H1 (cell line): Measurements from ENCODE around the gene CAV1. TPM values are rescaled to one million over a fixed set of nuclear protein-coding genes. Genes with fewer than 3 reads are reported as not detected.

Experiments used
- CTCF ChIA-PET: fragments of 300-600 bp; sonication (Branson Sonifier 250); formaldehyde crosslinking; loops from one replicate; lab custom pipeline; 2021; ENCODE audit not compliant: partially characterized antibody; lab: Charles Lee
- POLR2A ChIA-PET: fragments of 300-600 bp; sonication (Branson Sonifier 250); formaldehyde crosslinking; loops from one replicate; lab custom pipeline; 2021; ENCODE audit warnings: inconsistent platforms; ENCODE audit not compliant: partially characterized antibody; lab: Charles Lee
- DNase-seq, 2 experiments: peaks; one replicate each; pipeline versions ENCODE4 v3.0.0 to v3.0.0-alpha.2; 2010 to 2022; ENCODE audit warnings: low spot score in 2 of 2, low read depth in 1 of 2, mixed read lengths in 1 of 2
- FAIRE-seq: peaks from 2 replicates; lab custom pipeline; 2011; peaks lifted over from hg19 to GRCh38; lab: Jason Lieb, UNC
- H2AFZ ChIP-seq: 2 replicates; pipeline ENCODE4 v1.8.1; 2012; ENCODE audit warnings: low read length, inconsistent platforms
- H2AK5ac ChIP-seq: 2 replicates; pipeline ENCODE4 v1.6.1; 2013; ENCODE audit warnings: low read depth, low read length
- H2BK120ac ChIP-seq: replicated peaks from 2 replicates; pipeline ENCODE3; 2013; ENCODE audit warnings: low read depth, low read length, inconsistent platforms
- H2BK12ac ChIP-seq: 2 replicates; pipeline ENCODE4 v1.6.1; 2013; ENCODE audit warnings: low read depth, low read length
- H2BK15ac ChIP-seq: 2 replicates; pipeline ENCODE4 v1.6.1; 2013; ENCODE audit warnings: low read length
- H2BK20ac ChIP-seq: 2 replicates; pipeline ENCODE4 v1.6.1; 2013; ENCODE audit warnings: low read length
- H2BK5ac ChIP-seq: 2 replicates; pipeline ENCODE4 v1.6.1; 2013; ENCODE audit warnings: low read depth, low read length
- H3K14ac ChIP-seq: 2 replicates; pipeline ENCODE4 v1.6.1; 2013; ENCODE audit warnings: inconsistent platforms; ENCODE audit not compliant: insufficient read length
- H3K18ac ChIP-seq: 2 replicates; pipeline ENCODE4 v1.6.1; 2013; ENCODE audit warnings: low read length; ENCODE audit errors: extremely low read depth
- H3K23ac ChIP-seq: 2 replicates; pipeline ENCODE4 v1.6.1; 2013; ENCODE audit warnings: inconsistent platforms; ENCODE audit not compliant: insufficient read length
- H3K23me2 ChIP-seq: 2 replicates; pipeline ENCODE4 v1.6.1; 2013; ENCODE audit warnings: low read depth, low read length
- H3K27ac ChIP-seq: 2 replicates; pipeline ENCODE4 v1.6.1; 2011; ENCODE audit warnings: low read depth, low read length, inconsistent platforms
- H3K27me3 ChIP-seq, 4 experiments: replicated peaks in 1 of 4; 1 replicate in 1 of 4; 2 replicates in 3 of 4; pipeline versions ENCODE4 v1.6.1 to v1.8.1; 2011 to 2013; ENCODE audit warnings: low read length in 3 of 4, mild to moderate bottlenecking in 3 of 4, inconsistent platforms in 2 of 4, mixed read lengths in 2 of 4, moderate library complexity in 1 of 4; ENCODE audit not compliant: control insufficient read depth in 3 of 4, insufficient read depth in 3 of 4; ENCODE audit errors: extremely low read depth in 1 of 4
- H3K36me3 ChIP-seq, 4 experiments: 2 replicates each; pipeline versions ENCODE4 v1.6.1 to v1.8.1; 2011 to 2013; ENCODE audit warnings: mild to moderate bottlenecking in 4 of 4, low read length in 3 of 4, moderate library complexity in 2 of 4, control low read depth in 1 of 4, inconsistent platforms in 1 of 4; ENCODE audit not compliant: insufficient read depth in 4 of 4, control insufficient read depth in 2 of 4
- H3K4ac ChIP-seq: replicated peaks from 2 replicates; pipeline ENCODE3; 2013; ENCODE audit warnings: low read length, low read depth, mixed read lengths, inconsistent platforms; ENCODE audit not compliant: insufficient read length
- H3K4me1 ChIP-seq, 4 experiments: replicated peaks in 1 of 4; 1 replicate in 1 of 4; 2 replicates in 3 of 4; pipeline versions ENCODE4 v1.6.1 to v1.8.1; 2011 to 2013; ENCODE audit warnings: low read length in 3 of 4, inconsistent platforms in 2 of 4, mixed read lengths in 1 of 4; ENCODE audit not compliant: insufficient read depth in 4 of 4, control insufficient read depth in 3 of 4
- H3K4me2 ChIP-seq, 2 experiments: 2 replicates each; pipeline versions ENCODE4 v1.6.1 to v1.8.1; 2011 to 2013; ENCODE audit warnings: low read depth in 2 of 2, low read length in 2 of 2, control low read depth in 1 of 2, inconsistent platforms in 1 of 2, mild to moderate bottlenecking in 1 of 2; ENCODE audit not compliant: insufficient read depth in 1 of 2
- H3K4me3 ChIP-seq, 4 experiments: fragments of 200-600, 300-600 bp in 1 of 4; sonication (generic), shearing (Covaris generic), sonication (Bioruptor Twin) in 1 of 4; 2 replicates each; pipeline versions ENCODE4 v1.5.1 to v1.8.1; 2011 to 2016; ENCODE audit warnings: low read length in 4 of 4, low read depth in 3 of 4, control low read depth in 2 of 4, inconsistent platforms in 2 of 4, mild to moderate bottlenecking in 2 of 4, mixed read lengths in 1 of 4, moderate library complexity in 1 of 4; ENCODE audit not compliant: insufficient read depth in 2 of 4; ENCODE audit errors: extremely low read depth in 1 of 4
- H3K56ac ChIP-seq: replicated peaks from 2 replicates; pipeline ENCODE3; 2013; ENCODE audit warnings: low read depth, mild to moderate bottlenecking, mixed read lengths, low read length, inconsistent platforms; ENCODE audit not compliant: insufficient read length
- H3K79me1 ChIP-seq: 2 replicates; pipeline ENCODE4 v1.6.1; 2013; ENCODE audit warnings: low read depth, low read length, control low read depth
- H3K79me2 ChIP-seq, 2 experiments: 2 replicates each; pipeline versions ENCODE4 v1.6.1 to v1.8.1; 2012 to 2013; ENCODE audit warnings: low read length in 2 of 2, mild to moderate bottlenecking in 2 of 2, inconsistent platforms in 1 of 2; ENCODE audit not compliant: insufficient read depth in 2 of 2, control insufficient read depth in 1 of 2
- H3K9ac ChIP-seq, 4 experiments: replicated peaks in 1 of 4; 1 replicate in 1 of 4; 2 replicates in 3 of 4; pipeline versions ENCODE4 v1.6.1 to v1.8.1; 2011 to 2013; ENCODE audit warnings: low read depth in 3 of 4, low read length in 3 of 4, control low read depth in 2 of 4, mild to moderate bottlenecking in 2 of 4, moderate library complexity in 2 of 4, inconsistent platforms in 1 of 4; ENCODE audit errors: extremely low read depth in 1 of 4
- H3K9me3 ChIP-seq, 2 experiments: 2 replicates each; pipeline versions ENCODE4 v1.6.1 to v1.8.1; 2012 to 2013; ENCODE audit warnings: mild to moderate bottlenecking in 2 of 2, moderate library complexity in 2 of 2, control low read depth in 1 of 2, inconsistent platforms in 1 of 2, low read depth in 1 of 2, low read length in 1 of 2, mixed read lengths in 1 of 2; ENCODE audit not compliant: insufficient read depth in 2 of 2
- H4K20me1 ChIP-seq, 2 experiments: replicated peaks in 1 of 2; 2 replicates each; pipeline versions ENCODE3 to v1.8.1; 2011 to 2013; ENCODE audit warnings: inconsistent platforms in 2 of 2, low read length in 2 of 2, mild to moderate bottlenecking in 1 of 2; ENCODE audit not compliant: insufficient read depth in 2 of 2, control insufficient read depth in 1 of 2
- H4K5ac ChIP-seq: 2 replicates; pipeline ENCODE4 v1.6.1; 2013; ENCODE audit warnings: low read length, low read depth, mixed read lengths, inconsistent platforms; ENCODE audit not compliant: insufficient read length
- H4K8ac ChIP-seq: 2 replicates; pipeline ENCODE4 v1.8.0; 2013; ENCODE audit warnings: mild to moderate bottlenecking, moderate library complexity, low read length, inconsistent platforms; ENCODE audit not compliant: insufficient read depth; ENCODE audit errors: extremely low read depth
- H4K91ac ChIP-seq: replicated peaks from 2 replicates; pipeline ENCODE3; 2013; ENCODE audit warnings: low read length, mixed read lengths, inconsistent platforms; ENCODE audit not compliant: insufficient read length
- BCL11A ChIP-seq, 2 experiments: IDR thresholded peaks; one replicate each; pipeline ENCODE4 v1.6.1; 2011; ENCODE audit warnings: low read depth in 2 of 2, low read length in 2 of 2, mild to moderate bottlenecking in 2 of 2
- SRF ChIP-seq: IDR thresholded peaks from 2 replicates; pipeline ENCODE4 v1.6.1; 2011; ENCODE audit warnings: mild to moderate bottlenecking, low read depth, low read length, moderate library complexity
- WGBS, 2 experiments: shearing (Covaris generic) in 1 of 2; methylation state at CpG; one replicate each; pipeline versions ENCODE4 v1.1.6 to v1.1.7; 2013 to 2015; ENCODE audit warnings: low lambda C conversion rate in 2 of 2, mixed read lengths in 2 of 2, inconsistent platforms in 1 of 2, low coverage in 1 of 2, missing lambda C conversion rate in 1 of 2; ENCODE audit not compliant: insufficient replicate concordance in 2 of 2, insufficient coverage in 1 of 2, insufficient read length in 1 of 2; ENCODE audit errors: extremely low coverage in 1 of 2, missing lambda C conversion rate in 1 of 2; 5-methylcytosine and 5-hydroxymethylcytosine counted together
- polyA plus RNA-seq, 7 experiments: library from polyadenylated mRNA; depleted of rRNA in 3 of 7; stranded (reverse) in 5 of 7; unstranded in 2 of 7; fragments of >200 nt in 5 of 7; fragments of 200-250 nt in 2 of 7; gene quantifications; 1 replicate in 5 of 7; 2 replicates in 1 of 7; 4 replicates in 1 of 7; pipeline versions ENCODE4 v1.2.1 to v1.2.3, GENCODE V29; 2011 to 2013; ENCODE audit warnings: missing spikeins in 2 of 7, mixed read lengths in 2 of 7
- total RNA-seq: library from RNA; stranded (reverse); fragmentation: NEBNext Ultra II Directional; extraction: Animal tissue kit (Norgen Biotek cat#: 25700); gene quantifications from 2 replicates; pipeline ENCODE4 v1.2.1, GENCODE V29; 2021

Gene CAV1
- total and polyA plus RNA-seq, 2 of the 8 experiments (the other 6 are each of a cell fraction or from before 2014, with no cell fraction given), result 16.3 to 21.8 TPM

GRCh38 chr7:116554911-116555310 is 30.1 kb downstream of the CAV1 start:
- no peaks in the 10 kb centered on the region for H4K20me1 ChIP-seq
- 89% methylated on average over 4 of the region's 4 CpGs; no CpG with 5 or more reads in 1 of the 2 experiments for WGBS, 2 experiments
- H3K9ac ChIP-seq, result no peak overlapping the region
- no peak overlapping the region for H2AFZ ChIP-seq
- no peak for DNase-seq
- H3K27ac ChIP-seq, result no peak overlapping the region
- H3K4me2 ChIP-seq, result no peak overlapping the region
- ChIA-PET POLR2A (no interaction called here), CTCF (interaction anchor here (0.9 kb wide), 1 partner anchor 223 kb away, joined by 3 read pairs; no protein-coding TSS in a partner anchor)
- H3K79me1 ChIP-seq, result no peaks in the 10 kb centered on the region
- H2BK120ac ChIP-seq, result no peak overlapping the region
- H3K23ac ChIP-seq, result no peak overlapping the region
- TF ChIP-seq SRF (no peak), BCL11A (IDR thresholded peaks at IDR 0.05; ENCODE audit: low read depth in 2 of 2, low read length in 2 of 2) (no peak)
- no peak overlapping the region for H2BK15ac ChIP-seq
- H3K36me3 ChIP-seq, result no peaks in the 10 kb centered on the region
- H2BK5ac ChIP-seq, result no peak overlapping the region
- H3K14ac ChIP-seq, result no peak overlapping the region
- H4K8ac ChIP-seq, result no peak overlapping the region
- H2BK12ac ChIP-seq, result no peak overlapping the region
- no peaks in the 10 kb centered on the region for H3K4me1 ChIP-seq
- H3K9me3 ChIP-seq, result no peaks in the 10 kb centered on the region
- H2BK20ac ChIP-seq, result no peak overlapping the region
- H3K23me2 ChIP-seq, result no peaks in the 10 kb centered on the region
- no peak overlapping the region for H4K91ac ChIP-seq
- no peaks in the 10 kb centered on the region for H3K79me2 ChIP-seq
- no peak overlapping the region for H3K4ac ChIP-seq
- no peak for FAIRE-seq
- no peak overlapping the region for H3K4me3 ChIP-seq
- no peak overlapping the region for H3K56ac ChIP-seq
- no peak overlapping the region for H4K5ac ChIP-seq
- no peak overlapping the region for H3K18ac ChIP-seq
- H3K27me3 ChIP-seq, result no peaks in the 10 kb centered on the region
- H2AK5ac ChIP-seq, result no peak overlapping the region
